IMR-90 (cell line): Measurements from ENCODE around the gene ZKSCAN7. TPM values are rescaled to one million over a fixed set of nuclear protein-coding genes. Genes with fewer than 3 reads are reported as not detected.

Source experiments
- ATAC-seq: fragments of 200-7000 bp; cut with Tn5 transposase; 2 replicates; pipeline ENCODE4 v1.9.1; 2020; ENCODE audit warnings: low read depth, mild to moderate bottlenecking, moderate library complexity
- BruUV-seq: library from RNA; stranded (reverse); fragments of 400-500 nt; replicated peaks from 2 replicates; lab custom pipeline; 2021; lab: Mats Ljungman, UMichigan
- CTCF ChIA-PET: fragments of 300-600 bp; formaldehyde crosslinking; extraction: SDS; loops from one replicate; lab custom pipeline; 2021; ENCODE audit warnings: antibody characterized with exemption; lab: Yijun Ruan, JAX
- POLR2A ChIA-PET: fragments of 300-600 bp; sonication (Branson Sonifier 250); formaldehyde crosslinking; loops from one replicate; lab custom pipeline; 2022; ENCODE audit warnings: antibody characterized with exemption; ENCODE audit not compliant: unreplicated experiment; lab: Charles Lee
- DNase-seq: peaks from one replicate; pipeline ENCODE4 v3.0.0; 2013
- H2AFZ ChIP-seq: replicated peaks from 2 replicates; pipeline ENCODE3; 2013; ENCODE audit warnings: low read length, mild to moderate bottlenecking; ENCODE audit not compliant: poor library complexity
- H2AK5ac ChIP-seq: 2 replicates; pipeline ENCODE4 v1.6.1; 2013; ENCODE audit warnings: low read depth, low read length, inconsistent platforms
- H2AK9ac ChIP-seq: replicated peaks from 2 replicates; pipeline ENCODE3; 2013; ENCODE audit warnings: mild to moderate bottlenecking, low read depth, low read length, moderate library complexity; ENCODE audit not compliant: poor library complexity
- H2BK120ac ChIP-seq: 2 replicates; pipeline ENCODE4 v1.6.1; 2013; ENCODE audit warnings: low read depth, low read length, inconsistent platforms
- H2BK15ac ChIP-seq: 3 replicates; pipeline ENCODE4 v1.6.1; 2013; ENCODE audit warnings: low read depth, low read length, inconsistent platforms
- H2BK20ac ChIP-seq: 2 replicates; pipeline ENCODE4 v1.6.1; 2013; ENCODE audit warnings: low read depth, mild to moderate bottlenecking, inconsistent platforms, low read length, moderate library complexity
- H2BK5ac ChIP-seq: 2 replicates; pipeline ENCODE4 v1.6.1; 2013; ENCODE audit warnings: mild to moderate bottlenecking, low read depth, low read length, inconsistent platforms; ENCODE audit not compliant: poor library complexity, severe bottlenecking
- H3K14ac ChIP-seq: replicated peaks from 2 replicates; pipeline ENCODE4 v1.6.1; 2013; ENCODE audit warnings: low read depth, low read length, inconsistent platforms
- H3K18ac ChIP-seq: 2 replicates; pipeline ENCODE4 v1.6.1; 2013; ENCODE audit warnings: low read depth, low read length, control low read depth
- H3K23ac ChIP-seq: 2 replicates; pipeline ENCODE4 v1.6.1; 2013; ENCODE audit warnings: low read depth, low read length, inconsistent platforms
- H3K27ac ChIP-seq: 2 replicates; pipeline ENCODE4 v1.5.1; 2013; ENCODE audit warnings: mild to moderate bottlenecking, control low read depth, low read length; ENCODE audit not compliant: insufficient read depth
- H3K27me3 ChIP-seq: 2 replicates; pipeline ENCODE4 v1.6.1; 2013; ENCODE audit warnings: low read length; ENCODE audit not compliant: control insufficient read depth, insufficient read depth
- H3K36me3 ChIP-seq: 2 replicates; pipeline ENCODE4 v1.6.1; 2013; ENCODE audit warnings: low read length, mixed read lengths; ENCODE audit not compliant: control insufficient read depth, insufficient read depth
- H3K4ac ChIP-seq: 2 replicates; pipeline ENCODE4 v1.6.1; 2013; ENCODE audit warnings: low read depth, low read length, inconsistent platforms
- H3K4me1 ChIP-seq: 2 replicates; pipeline ENCODE4 v1.6.1; 2013; ENCODE audit warnings: low read length, mixed read lengths; ENCODE audit not compliant: control insufficient read depth, insufficient read depth
- H3K4me2 ChIP-seq: 2 replicates; pipeline ENCODE4 v1.6.1; 2013; ENCODE audit warnings: low read depth, mild to moderate bottlenecking, control low read depth, low read length, moderate library complexity
- H3K4me3 ChIP-seq: 2 replicates; pipeline ENCODE4 v1.5.1; 2013; ENCODE audit warnings: low read depth, mild to moderate bottlenecking, control low read depth, low read length, moderate library complexity; ENCODE audit not compliant: insufficient read depth
- H3K56ac ChIP-seq: 2 replicates; pipeline ENCODE4 v1.6.1; 2013; ENCODE audit warnings: low read length, inconsistent platforms; ENCODE audit not compliant: insufficient read depth; ENCODE audit errors: extremely low read depth
- H3K79me1 ChIP-seq, 2 experiments: 2 replicates each; pipeline ENCODE4 v1.6.1; 2013; ENCODE audit warnings: low read length in 2 of 2, inconsistent platforms in 1 of 2, low read depth in 1 of 2
- H3K9ac ChIP-seq: 2 replicates; pipeline ENCODE4 v1.6.1; 2013; ENCODE audit warnings: low read depth, low read length, control low read depth
- H3K9me1 ChIP-seq: 2 replicates; pipeline ENCODE4 v1.6.1; 2013; ENCODE audit warnings: low read length, inconsistent platforms; ENCODE audit not compliant: insufficient read depth
- H3K9me3 ChIP-seq: 2 replicates; pipeline ENCODE4 v1.6.1; 2013; ENCODE audit warnings: low read length; ENCODE audit not compliant: control insufficient read depth, insufficient read depth
- H4K20me1 ChIP-seq: 2 replicates; pipeline ENCODE4 v1.6.1; 2013; ENCODE audit warnings: low read length, inconsistent platforms; ENCODE audit not compliant: insufficient read depth
- H4K5ac ChIP-seq: 2 replicates; pipeline ENCODE4 v1.6.1; 2013; ENCODE audit warnings: mild to moderate bottlenecking, low read depth, low read length, control low read depth
- H4K8ac ChIP-seq, 2 experiments: 2 replicates each; pipeline ENCODE4 v1.6.1; 2013; ENCODE audit warnings: low read depth in 2 of 2, low read length in 2 of 2, control low read depth in 1 of 2, inconsistent platforms in 1 of 2
- H4K91ac ChIP-seq: 2 replicates; pipeline ENCODE4 v1.6.1; 2013; ENCODE audit warnings: low read depth, low read length, inconsistent platforms; ENCODE audit not compliant: insufficient read depth
- BHLHE40 ChIP-seq: fragments of 150-350 bp; IDR thresholded peaks from 2 replicates; pipeline ENCODE4 v1.6.1; 2016; ENCODE audit warnings: mild to moderate bottlenecking, low read depth, low read length
- CHD1 ChIP-seq: IDR thresholded peaks from 2 replicates; pipeline ENCODE4 v1.6.1; 2012; ENCODE audit warnings: low read depth, low read length, improper control_type of control experiment
- CTCF ChIP-seq: conservative IDR thresholded peaks from 2 replicates; pipeline ENCODE4 v1.5.1; 2012; ENCODE audit warnings: mild to moderate bottlenecking, low read depth, low read length, improper control_type of control experiment
- ELK1 ChIP-seq: fragments of 150-350 bp; IDR thresholded peaks from 2 replicates; pipeline ENCODE4 v1.6.1; 2016; ENCODE audit warnings: low read depth, mild to moderate bottlenecking, low read length, moderate library complexity, borderline replicate concordance
- FOS ChIP-seq: fragments of 150-350 bp; IDR thresholded peaks from 2 replicates; pipeline ENCODE4 v1.6.1; 2016; ENCODE audit warnings: low read depth, low read length
- MAZ ChIP-seq: IDR thresholded peaks from 2 replicates; pipeline ENCODE4 v1.6.1; 2012; ENCODE audit warnings: low read depth, mild to moderate bottlenecking, low read length, improper control_type of control experiment, moderate library complexity, borderline replicate concordance
- MXI1 ChIP-seq: IDR thresholded peaks from 2 replicates; pipeline ENCODE4 v1.6.1; 2012; ENCODE audit warnings: low read depth, mild to moderate bottlenecking, low read length, moderate library complexity, borderline replicate concordance
- POLR2A ChIP-seq: IDR thresholded peaks from 2 replicates; pipeline ENCODE4 v1.6.1; 2012; ENCODE audit warnings: mild to moderate bottlenecking, low read depth, low read length
- RAD21 ChIP-seq: IDR thresholded peaks from 2 replicates; pipeline ENCODE4 v1.6.1; 2012; ENCODE audit warnings: low read length, improper control_type of control experiment
- RFX5 ChIP-seq: IDR thresholded peaks from 2 replicates; pipeline ENCODE4 v1.8.0; 2012; ENCODE audit warnings: low read depth, mild to moderate bottlenecking, low read length, moderate library complexity
- SMC3 ChIP-seq: fragments of 150-350 bp; IDR thresholded peaks from 2 replicates; pipeline ENCODE4 v1.6.1; 2016; ENCODE audit warnings: low read depth, mild to moderate bottlenecking, antibody characterized with exemption, low read length, moderate library complexity
- USF2 ChIP-seq: fragments of 150-350 bp; IDR thresholded peaks from 2 replicates; pipeline ENCODE4 v1.6.1; 2017; ENCODE audit warnings: mild to moderate bottlenecking, antibody characterized with exemption, low read length, low read depth
- WGBS, 2 experiments: methylation state at CpG; one replicate each; pipeline versions ENCODE4 v1.1.5 to v1.1.7; 2013; ENCODE audit warnings: missing lambda C conversion rate in 2 of 2; ENCODE audit not compliant: insufficient read length in 1 of 2; ENCODE audit errors: extremely low coverage in 2 of 2; 5-methylcytosine and 5-hydroxymethylcytosine counted together
- dilution Hi-C: fragments of 300-500 bp; cut with HindIII; formaldehyde crosslinking; loops from one replicate; pipeline ENCODE4 v1.14.3; 2018; ENCODE audit warnings: low sequenced_read_pairs; ENCODE audit not compliant: unreplicated experiment
- in situ Hi-C: fragments of 300-500 bp; cut with MboI; formaldehyde crosslinking; loops from 3 replicates; pipeline ENCODE4 v1.14.3; 2019; ENCODE audit warnings: low sequenced_read_pairs, inconsistent platforms, mixed read lengths
- intact Hi-C: fragments of 100-400 bp; cut with micrococcal nuclease; formaldehyde crosslinking; loops from 2 replicates; pipeline ENCODE4 v1.10.0; 2022
- polyA plus RNA-seq, 3 experiments: library from polyadenylated mRNA; depleted of rRNA; stranded (reverse); fragments of >200 nt; gene quantifications; 2 replicates each; pipeline ENCODE4 v1.2.3, GENCODE V29; 2012; ENCODE audit warnings: low replicate concordance in 1 of 3
- total RNA-seq: library from RNA; depleted of rRNA; stranded (reverse); fragments of >200 nt; gene quantifications from 2 replicates; pipeline ENCODE4 v1.2.3, GENCODE V29; 2012

Gene ZKSCAN7
- total and polyA plus RNA-seq, 2 of the 4 experiments (the other 2 are of a cell fraction): 2.6 to 4.7 TPM

GRCh38 chr3:44529927-44530326 lies 25.1 kb upstream of the ZKSCAN7 start:
- Histone ChIP-seq H2BK20ac (no peak overlapping the region), H3K79me1 (no peaks in the 10 kb centered on the region), H3K23ac (no peak overlapping the region), H3K14ac (no peak overlapping the region), H2BK120ac (no peak overlapping the region), H2BK15ac (no peak overlapping the region), H2BK5ac (no peak overlapping the region), H2AK9ac (no peak overlapping the region), H3K56ac (no peak overlapping the region), H3K9ac (no peak overlapping the region), H3K36me3 (no peaks in the 10 kb centered on the region), H3K4me3 (no peak overlapping the region), H3K4ac (no peak overlapping the region), H2AK5ac (no peak overlapping the region), H3K27ac (no peak overlapping the region), H3K18ac (no peak overlapping the region), H2AFZ (no peak overlapping the region), H3K27me3 (peaks cover 12% of the 10 kb centered on the region; the same call in 1 of the 2 replicates), H4K5ac (no peak overlapping the region), H3K4me2 (no peak overlapping the region), H3K9me1 (no peaks in the 10 kb centered on the region), H4K20me1 (no peaks in the 10 kb centered on the region), H4K8ac (no peak overlapping the region), H4K91ac (no peak overlapping the region), H3K9me3 (no peaks in the 10 kb centered on the region), H3K4me1 (no peaks in the 10 kb centered on the region)
- dilution Hi-C loops (no loop called here), intact Hi-C loops (loop anchor here (5.0 to 10.0 kb wide), 2 partner anchors 208 to 505 kb away; no protein-coding TSS in a partner anchor), in situ Hi-C loops (loop anchor here (10.0 kb wide), 1 partner anchor 375 kb away; no protein-coding TSS in a partner anchor)
- no CpG with 5 or more reads among the region's 1 CpG for WGBS, 2 experiments
- BruUV-seq: no TSS peak
- TF ChIP-seq ELK1: no peak
- TF ChIP-seq MXI1: no peak
- no peak for TF ChIP-seq USF2
- no peak for TF ChIP-seq CHD1
- TF ChIP-seq SMC3: no peak
- TF ChIP-seq RAD21: peak; percentile 33
- TF ChIP-seq FOS: no peak
- TF ChIP-seq MAZ: no peak
- no peak for TF ChIP-seq POLR2A
- TF ChIP-seq CTCF: peak; percentile 39
- no peak for TF ChIP-seq RFX5
- no peak for TF ChIP-seq BHLHE40
- CTCF ChIA-PET: interaction anchor here (0.6 to 0.7 kb wide), 2 partner anchors 41 to 355 kb away, joined by 3 read pairs; no protein-coding TSS in a partner anchor
- DNase-seq (peak; percentile 23), ATAC-seq (no peak)
- POLR2A ChIA-PET: no interaction called here
